Measurements from ENCODE around the gene MATK. TPM values are rescaled to one million over a fixed set of nuclear protein-coding genes. Genes with fewer than 3 reads are reported as not detected.

The MATK gene
- total RNA-seq, 1 experiment from 2014 or later = 0.21 TPM

GRCh38 chr19:3809881-3810707 is 23.9 kb upstream of the MATK start:
- intact Hi-C loops (cut with micrococcal nuclease; ENCODE audit: unreplicated experiment) (no loop called here), in situ Hi-C loops (cut with HindIII; ENCODE audit: low pct_unique_long_range_greater_than_20kb, low sequenced_read_pairs) (no loop called here)
- Histone ChIP-seq H3K27ac (ENCODE audit: low read length) (no peak overlapping the region), H3K27me3 (ENCODE audit: control insufficient read depth, insufficient read depth, low read length) (no peaks in the 10 kb centered on the region), H3K36me3 (ENCODE audit: control insufficient read depth, insufficient read depth, low read length) (no peaks in the 10 kb centered on the region), H3K9me3 (ENCODE audit: control insufficient read depth, insufficient read depth, low read depth, low read length) (no peaks in the 10 kb centered on the region), H3K4me1 (ENCODE audit: control insufficient read depth, insufficient read depth, low read length) (no peaks in the 10 kb centered on the region), H3K4me3 (ENCODE audit: low read depth in 2 of 2, low read length in 2 of 2) (no peak overlapping the region)
- BruUV-seq (replicated peaks) = no TSS peak
- DNase-seq (ENCODE audit: low read depth, low spot score) = no peak
- no peak for TF ChIP-seq CTCF (IDR thresholded peaks at IDR 0.05)
- TF ChIP-seq, protein P1, sequence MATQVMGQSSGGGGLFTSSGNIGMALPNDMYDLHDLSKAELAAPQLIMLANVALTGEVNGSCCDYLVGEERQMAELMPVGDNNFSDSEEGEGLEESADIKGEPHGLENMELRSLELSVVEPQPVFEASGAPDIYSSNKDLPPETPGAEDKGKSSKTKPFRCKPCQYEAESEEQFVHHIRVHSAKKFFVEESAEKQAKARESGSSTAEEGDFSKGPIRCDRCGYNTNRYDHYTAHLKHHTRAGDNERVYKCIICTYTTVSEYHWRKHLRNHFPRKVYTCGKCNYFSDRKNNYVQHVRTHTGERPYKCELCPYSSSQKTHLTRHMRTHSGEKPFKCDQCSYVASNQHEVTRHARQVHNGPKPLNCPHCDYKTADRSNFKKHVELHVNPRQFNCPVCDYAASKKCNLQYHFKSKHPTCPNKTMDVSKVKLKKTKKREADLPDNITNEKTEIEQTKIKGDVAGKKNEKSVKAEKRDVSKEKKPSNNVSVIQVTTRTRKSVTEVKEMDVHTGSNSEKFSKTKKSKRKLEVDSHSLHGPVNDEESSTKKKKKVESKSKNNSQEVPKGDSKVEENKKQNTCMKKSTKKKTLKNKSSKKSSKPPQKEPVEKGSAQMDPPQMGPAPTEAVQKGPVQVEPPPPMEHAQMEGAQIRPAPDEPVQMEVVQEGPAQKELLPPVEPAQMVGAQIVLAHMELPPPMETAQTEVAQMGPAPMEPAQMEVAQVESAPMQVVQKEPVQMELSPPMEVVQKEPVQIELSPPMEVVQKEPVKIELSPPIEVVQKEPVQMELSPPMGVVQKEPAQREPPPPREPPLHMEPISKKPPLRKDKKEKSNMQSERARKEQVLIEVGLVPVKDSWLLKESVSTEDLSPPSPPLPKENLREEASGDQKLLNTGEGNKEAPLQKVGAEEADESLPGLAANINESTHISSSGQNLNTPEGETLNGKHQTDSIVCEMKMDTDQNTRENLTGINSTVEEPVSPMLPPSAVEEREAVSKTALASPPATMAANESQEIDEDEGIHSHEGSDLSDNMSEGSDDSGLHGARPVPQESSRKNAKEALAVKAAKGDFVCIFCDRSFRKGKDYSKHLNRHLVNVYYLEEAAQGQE (IDR thresholded peaks at IDR 0.05; ENCODE audit: insufficient read depth in 1 of 2, low read depth in 2 of 2, low read length in 1 of 2) = no peak
- no peak for TF ChIP-seq TCF7L2 (IDR thresholded peaks at IDR 0.05; ENCODE audit: low read depth, low read length)
- no peak for TF ChIP-seq POLR2AphosphoS5 (IDR thresholded peaks at IDR 0.05; ENCODE audit: low read depth, low read length)
- TF ChIP-seq SIN3A (IDR thresholded peaks at IDR 0.05; ENCODE audit: borderline replicate concordance, insufficient read depth, low read depth, low read length) = no peak
- ChIA-PET POLR2A (no interaction called here), CTCF (no interaction called here)
- no peak for ATAC-seq

DNA sequence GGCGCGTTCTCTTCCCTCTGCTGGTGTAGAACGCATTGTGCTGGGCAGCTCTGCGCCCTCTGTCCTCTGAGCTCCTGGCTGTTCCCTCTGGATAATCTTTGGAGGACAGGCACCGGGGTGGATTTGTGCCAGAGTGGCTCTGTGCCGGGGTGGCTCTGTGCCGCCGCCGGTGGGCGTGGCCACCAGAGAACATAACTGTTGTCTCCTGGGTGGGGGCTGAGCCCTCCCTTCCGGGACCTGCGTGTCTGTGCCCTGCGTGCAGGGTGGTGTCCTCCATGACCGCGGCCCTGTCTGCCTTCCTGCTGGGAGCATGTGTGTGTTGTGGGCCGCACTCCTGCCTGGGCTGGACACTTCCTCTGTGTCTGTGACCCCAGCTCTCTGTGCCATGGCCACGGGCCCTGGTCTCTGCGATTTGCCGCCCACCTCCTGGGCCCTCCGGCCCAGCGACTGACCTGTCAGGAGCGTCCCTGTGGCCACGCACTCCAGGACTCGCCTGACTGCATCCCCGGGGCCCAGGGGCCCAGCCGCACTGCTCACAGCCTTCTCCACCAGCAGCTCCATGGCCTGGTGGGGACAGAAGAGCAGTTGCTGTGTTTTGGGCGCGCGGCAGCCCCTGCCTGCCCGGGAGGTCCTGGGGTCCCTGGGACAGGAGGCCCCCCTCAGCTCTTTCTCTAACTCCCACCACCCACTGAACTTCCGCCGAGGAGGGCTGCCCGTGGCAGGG is 22.4 kb upstream of the MATK start:
- Histone ChIP-seq H3K4me3 (ENCODE audit: low read depth in 2 of 2, low read length in 2 of 2) (no peak overlapping the region), H3K27ac (ENCODE audit: low read length) (no peak overlapping the region), H3K9me3 (ENCODE audit: control insufficient read depth, insufficient read depth, low read depth, low read length) (no peaks in the 10 kb centered on the region), H3K36me3 (ENCODE audit: control insufficient read depth, insufficient read depth, low read length) (no peaks in the 10 kb centered on the region), H3K27me3 (ENCODE audit: control insufficient read depth, insufficient read depth, low read length) (no peaks in the 10 kb centered on the region), H3K4me1 (ENCODE audit: control insufficient read depth, insufficient read depth, low read length) (no peaks in the 10 kb centered on the region)
- ATAC-seq = no peak
- BruUV-seq (replicated peaks) = no TSS peak
- in situ Hi-C loops (cut with HindIII; ENCODE audit: low pct_unique_long_range_greater_than_20kb, low sequenced_read_pairs) = no loop called here
- ChIA-PET POLR2A (no interaction called here), CTCF (no interaction called here)
- DNase-seq (ENCODE audit: low read depth, low spot score) = no peak
- TF ChIP-seq SIN3A (IDR thresholded peaks at IDR 0.05; ENCODE audit: borderline replicate concordance, insufficient read depth, low read depth, low read length) (no peak), CTCF (IDR thresholded peaks at IDR 0.05) (no peak), TCF7L2 (IDR thresholded peaks at IDR 0.05; ENCODE audit: low read depth, low read length) (no peak), POLR2AphosphoS5 (IDR thresholded peaks at IDR 0.05; ENCODE audit: low read depth, low read length) (no peak)
- TF ChIP-seq, protein P1 (IDR thresholded peaks at IDR 0.05; ENCODE audit: insufficient read depth in 1 of 2, low read depth in 2 of 2, low read length in 1 of 2) = no peak
- intact Hi-C loops (cut with micrococcal nuclease; ENCODE audit: unreplicated experiment) = no loop called here

All from Panc1 (cell line).